ENCODE results near the gene IWS1.

Gene IWS1

DNA sequence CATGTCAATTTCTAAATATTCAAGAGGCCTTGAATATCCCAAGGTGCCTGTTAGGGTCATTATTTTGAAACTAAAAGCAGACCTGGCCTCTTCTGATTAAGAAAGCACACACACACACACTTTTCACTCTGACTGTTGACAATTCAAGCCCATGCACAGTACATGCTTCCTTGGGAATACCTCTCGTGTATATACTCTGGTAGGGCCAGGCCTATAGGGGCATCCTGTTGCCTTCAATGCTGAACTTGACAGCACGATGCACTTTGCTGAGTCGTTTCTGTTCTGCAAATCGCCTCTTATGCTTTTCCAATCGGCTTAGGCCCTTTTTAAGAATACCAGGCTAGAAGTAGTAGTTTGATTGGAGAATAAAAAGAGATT lies 40.6 kb downstream of the IWS1 start:
- H3K4me3 ChIP-seq (replicated peaks in 1 of 2; ENCODE audit: low read depth in 2 of 2, low read length in 2 of 2) = no peak overlapping the region
- DNase-seq (ENCODE audit: low read depth in 2 of 2) = no peak
- TF ChIP-seq CTCF (IDR thresholded peaks at IDR 0.05; ENCODE audit: low read depth, low read length) = no peak

DNA sequence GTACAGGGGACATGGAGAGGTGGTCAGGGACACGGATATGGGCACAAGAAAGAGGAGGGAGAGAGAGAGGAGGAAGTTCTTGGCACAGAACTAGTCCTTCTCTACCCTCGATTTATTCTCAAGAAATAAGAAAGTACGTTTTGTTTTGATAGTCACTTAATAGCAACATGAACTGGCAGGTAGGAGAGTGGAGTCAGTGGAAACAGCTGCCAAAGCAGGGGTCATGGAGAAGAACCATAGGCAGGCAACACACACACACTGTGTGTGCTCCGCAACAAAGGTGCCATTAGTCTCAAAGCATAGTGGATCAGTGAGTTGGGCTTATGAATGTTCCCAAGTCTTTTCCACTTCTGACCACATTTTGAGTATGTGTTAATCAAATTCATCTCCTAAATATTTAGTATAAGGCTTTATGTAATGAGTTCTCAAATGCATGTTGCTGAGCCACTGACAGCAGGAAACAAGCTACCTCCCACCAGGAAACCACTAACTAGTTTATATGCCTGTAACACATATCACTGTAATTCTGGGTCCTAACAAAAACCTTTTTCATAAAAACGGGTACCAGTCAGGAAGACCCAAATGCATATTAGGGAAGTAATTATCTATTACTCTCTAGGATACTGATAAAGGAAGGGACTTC lies 41.1 kb downstream of the IWS1 start:
- no peak for TF ChIP-seq CTCF (IDR thresholded peaks at IDR 0.05; ENCODE audit: low read depth, low read length)
- no peak for DNase-seq (ENCODE audit: low read depth in 2 of 2)
- no peak overlapping the region for H3K4me3 ChIP-seq (replicated peaks in 1 of 2; ENCODE audit: low read depth in 2 of 2, low read length in 2 of 2)

DNA sequence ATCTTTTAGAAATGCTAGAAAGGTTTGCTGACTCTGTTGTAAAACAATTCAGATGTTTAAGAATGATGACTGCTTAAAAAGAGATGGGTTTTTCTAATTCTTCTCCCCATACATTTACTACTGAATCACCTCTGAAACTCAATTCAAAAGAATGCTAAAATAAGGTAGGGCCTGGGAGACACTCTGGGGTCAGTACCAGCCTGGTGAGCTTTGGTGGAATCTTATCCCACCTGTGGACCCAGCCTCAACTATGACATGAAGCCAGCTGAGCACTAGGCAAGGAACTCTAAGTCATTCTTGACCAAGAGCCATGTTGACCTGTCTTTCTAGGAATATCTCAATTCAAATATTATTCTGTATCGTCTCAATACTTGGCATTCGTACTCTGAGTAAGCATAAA lies 44.3 kb downstream of the IWS1 start:
- no peak for TF ChIP-seq CTCF (IDR thresholded peaks at IDR 0.05; ENCODE audit: low read depth, low read length)
- DNase-seq (ENCODE audit: low read depth in 2 of 2) = no peak
- no peak overlapping the region for H3K4me3 ChIP-seq (replicated peaks in 1 of 2; ENCODE audit: low read depth in 2 of 2, low read length in 2 of 2)

- TF ChIP-seq CTCF (IDR thresholded peaks at IDR 0.05; ENCODE audit: low read depth, low read length) = no peak
- no peak for DNase-seq (ENCODE audit: low read depth in 2 of 2)
- H3K4me3 ChIP-seq (replicated peaks in 1 of 2; ENCODE audit: low read depth in 2 of 2, low read length in 2 of 2) = no peak overlapping the region
These were observed 46.2 kb downstream of the IWS1 start for GRCh38 chr2:127479866-127480743.

- no peak overlapping the region for H3K4me3 ChIP-seq (replicated peaks in 1 of 2; ENCODE audit: low read depth in 2 of 2, low read length in 2 of 2)
- TF ChIP-seq CTCF (IDR thresholded peaks at IDR 0.05; ENCODE audit: low read depth, low read length) = peak; percentile 63
- DNase-seq (ENCODE audit: low read depth in 2 of 2) = peak; percentile 80 to 82
These were observed 47.0 kb downstream of the IWS1 start for GRCh38 chr2:127479219-127479825.

DNA sequence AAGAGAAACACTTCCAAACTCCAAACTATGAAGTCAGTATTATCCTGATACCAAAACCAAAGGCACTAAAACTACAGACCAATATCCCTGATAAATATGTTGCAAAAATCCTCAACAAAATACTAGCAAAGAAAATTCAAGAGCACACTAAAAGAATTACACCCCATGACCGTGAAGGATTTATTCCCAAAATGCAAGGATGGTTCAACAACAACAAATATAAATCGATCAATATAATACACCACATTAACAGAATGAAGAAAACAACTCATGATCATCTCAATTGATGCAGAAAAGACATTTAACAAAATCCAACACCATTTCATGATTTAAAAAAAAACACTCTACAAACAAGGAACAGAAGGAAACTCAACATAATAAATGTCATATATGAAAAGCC lies 50.5 kb downstream of the IWS1 start:
- TF ChIP-seq CTCF (IDR thresholded peaks at IDR 0.05; ENCODE audit: low read depth, low read length) = no peak
- H3K4me3 ChIP-seq (replicated peaks in 1 of 2; ENCODE audit: low read depth in 2 of 2, low read length in 2 of 2) = no peak overlapping the region
- DNase-seq (ENCODE audit: low read depth in 2 of 2) = no peak
